Fibroblast of skin of right quadriceps (primary cell): ENCODE data around the gene TCEA2.
"Not testable (repeated sequence)": the region's sequence is repeated elsewhere in the genome, so short reads cannot be mapped to it uniquely, and the experiment has no call there.

Experiments
- DNase-seq: peaks from one replicate; pipeline ENCODE4 v3.0.0-alpha.2; 2013

TCEA2 gene

GRCh38 chr20:64080813-64081623 is 18.0 kb downstream of the TCEA2 start:
- no peak for DNase-seq

GRCh38 chr20:64081624-64081964 is 18.6 kb downstream of the TCEA2 start:
- DNase-seq = no peak

GRCh38 chr20:64082126-64082731 is 19.2 kb downstream of the TCEA2 start:
- DNase-seq = no peak

- DNase-seq = no peak
These were observed 19.9 kb downstream of the TCEA2 start for GRCh38 chr20:64082820-64083377.

GRCh38 chr20:64083378-64083803 is 20.4 kb downstream of the TCEA2 start:
- DNase-seq = peak; percentile 68

- no peak for DNase-seq
These were observed 21.0 kb downstream of the TCEA2 start, which contains the start of gene LKAAEAR1 for GRCh38 chr20:64083804-64084684. Gene LKAAEAR1 (minus strand): TSS chr20:64084398. CDS start chr20:64084219, 179 bp downstream.

GRCh38 chr20:64084685-64085152 is 21.7 kb downstream of the TCEA2 start:
- DNase-seq = no peak

- DNase-seq = no peak
These were observed 23.8 kb downstream of the TCEA2 start for GRCh38 chr20:64086801-64087200.

GRCh38 chr20:64087226-64087825 is 24.3 kb downstream of the TCEA2 start:
- DNase-seq = not testable (repeated sequence)

GRCh38 chr20:64088586-64088985 is 25.6 kb downstream of the TCEA2 start:
- DNase-seq = not testable (repeated sequence)

- DNase-seq = no peak
These were observed 27.2 kb downstream of the TCEA2 start for GRCh38 chr20:64090165-64090564.

- no peak for DNase-seq
These were observed 28.3 kb downstream of the TCEA2 start for GRCh38 chr20:64091340-64091739.

- no peak for DNase-seq
These were observed 28.8 kb downstream of the TCEA2 start for GRCh38 chr20:64091770-64092169.

- no peak for DNase-seq
These were observed 29.4 kb downstream of the TCEA2 start for GRCh38 chr20:64092258-64093012.

- no peak for DNase-seq
These were observed 30.1 kb downstream of the TCEA2 start for GRCh38 chr20:64093013-64093503.

GRCh38 chr20:64095455-64095854 is 32.5 kb downstream of the TCEA2 start:
- DNase-seq = no peak

- DNase-seq = no peak
These were observed 32.9 kb downstream of the TCEA2 start for GRCh38 chr20:64095927-64096326.

- no peak for DNase-seq
These were observed 33.5 kb downstream of the TCEA2 start for GRCh38 chr20:64096535-64096934.

GRCh38 chr20:64098471-64099013 is 35.5 kb downstream of the TCEA2 start:
- DNase-seq = no peak

GRCh38 chr20:64099086-64099786 is 36.2 kb downstream of the TCEA2 start:
- DNase-seq = no peak
